Cerebellar cortex (tissue), 1 donor: ENCODE data around the gene PSMA5.
"Not testable (repeated sequence)": the region's sequence is repeated elsewhere in the genome, so short reads cannot be mapped to it uniquely, and the experiment has no call there.

Experiments
- DNase-seq: peaks from one replicate; pipeline ENCODE4 v3.0.0-alpha.2; 2015; ENCODE audit warnings: low spot score

Gene PSMA5

GRCh38 chr1:109392037-109392787 lies 34.0 kb downstream of the PSMA5 start:
- DNase-seq, result peak; percentile 77

- DNase-seq, result no peak
These were observed 34.6 kb downstream of the PSMA5 start for GRCh38 chr1:109391626-109392025.

- no peak for DNase-seq
These were observed 35.1 kb downstream of the PSMA5 start for GRCh38 chr1:109391157-109391556.

GRCh38 chr1:109389638-109390341 lies 36.5 kb downstream of the PSMA5 start:
- DNase-seq, result no peak

- DNase-seq, result no peak
These were observed 37.2 kb downstream of the PSMA5 start for GRCh38 chr1:109388884-109389637.

GRCh38 chr1:109388208-109388711 lies 38.0 kb downstream of the PSMA5 start:
- no peak for DNase-seq

GRCh38 chr1:109386054-109386717 lies 40.1 kb downstream of the PSMA5 start:
- DNase-seq, result no peak

- DNase-seq, result no peak
These were observed 40.8 kb downstream of the PSMA5 start for GRCh38 chr1:109385417-109385816.

- DNase-seq, result no peak
These were observed 42.4 kb downstream of the PSMA5 start for GRCh38 chr1:109383854-109384253.

GRCh38 chr1:109383087-109383779 lies 43.0 kb downstream of the PSMA5 start:
- DNase-seq, result no peak

GRCh38 chr1:109381573-109381972 lies 44.7 kb downstream of the PSMA5 start:
- DNase-seq, result no peak

GRCh38 chr1:109379907-109380306 lies 46.3 kb downstream of the PSMA5 start:
- no peak for DNase-seq

- DNase-seq, result no peak
These were observed 46.8 kb downstream of the PSMA5 start for GRCh38 chr1:109379422-109379821.

- no peak for DNase-seq
These were observed 48.5 kb downstream of the PSMA5 start for GRCh38 chr1:109377698-109378097.

GRCh38 chr1:109373696-109374095 lies 52.6 kb downstream of the PSMA5 start:
- DNase-seq, result not testable (repeated sequence)

GRCh38 chr1:109373126-109373525 lies 53.1 kb downstream of the PSMA5 start:
- DNase-seq, result no peak

GRCh38 chr1:109372281-109372680 lies 54.0 kb downstream of the PSMA5 start:
- no peak for DNase-seq

- DNase-seq, result no peak
These were observed 54.9 kb downstream of the PSMA5 start for GRCh38 chr1:109371341-109371739.

GRCh38 chr1:109370712-109371340 lies 55.4 kb downstream of the PSMA5 start:
- no peak for DNase-seq

- DNase-seq, result no peak
These were observed 57.0 kb downstream of the PSMA5 start for GRCh38 chr1:109369167-109369746.

- no peak for DNase-seq
These were observed 57.8 kb downstream of the PSMA5 start for GRCh38 chr1:109368464-109368863.
